K562 (cell line): ENCODE results near the gene DENND1A. TPM values are rescaled to one million over a fixed set of nuclear protein-coding genes. Genes with fewer than 3 reads are reported as not detected.

Experiments used
- AFF1 ChIP-seq, 2 experiments: fragments of 450-650 bp; IDR thresholded peaks; 2 replicates each; pipeline ENCODE4 v1.6.1; 2018; ENCODE audit warnings: mild to moderate bottlenecking in 2 of 2, low read depth in 1 of 2; ENCODE audit not compliant: partially characterized antibody in 2 of 2
- ARID3A ChIP-seq: IDR thresholded peaks from 2 replicates; pipeline ENCODE4 v1.6.1; 2012; ENCODE audit warnings: low read depth, low read length, improper control_type of control experiment, borderline replicate concordance
- HMGN3 ChIP-seq: IDR thresholded peaks from 2 replicates; pipeline ENCODE4 v1.6.1; 2011; ENCODE audit warnings: borderline replicate concordance, low read depth, mild to moderate bottlenecking, mixed read lengths, low read length; ENCODE audit not compliant: insufficient read length; ENCODE audit errors: extremely low read depth
- POLR2A ChIP-seq: fragments of 450-650 bp; conservative IDR thresholded peaks from 2 replicates; pipeline ENCODE4 v1.6.1; 2016
- RREB1 ChIP-seq: fragments of 250-450 bp; sonication (Bioruptor Pico); IDR thresholded peaks from 2 replicates; pipeline ENCODE4 v1.4.0; 2020
- TRIM24 ChIP-seq, 2 experiments: fragments of 450-650 bp; IDR thresholded peaks; 2 replicates each; pipeline ENCODE4 v1.6.1; 2016
- XRCC4 ChIP-seq: IDR thresholded peaks from one replicate; pipeline ENCODE4 v1.6.1; 2011; ENCODE audit not compliant: insufficient read depth, insufficient read length; ENCODE audit errors: extremely low read depth
- ZMIZ1 ChIP-seq, 2 experiments: fragments of 150-350 bp in 1 of 2; IDR thresholded peaks; 2 replicates each; pipeline ENCODE4 v1.6.1; 2012 to 2016; ENCODE audit warnings: low read depth in 2 of 2, low read length in 2 of 2, mild to moderate bottlenecking in 1 of 2, moderate library complexity in 1 of 2
- ZNF41 ChIP-seq: fragments of 250-450 bp; sonication (Bioruptor Pico); conservative IDR thresholded peaks from 2 replicates; pipeline ENCODE4 v1.4.0; 2020; ENCODE audit warnings: mild to moderate bottlenecking
- ZNF507 ChIP-seq: conservative IDR thresholded peaks from 2 replicates; pipeline ENCODE4 v1.6.1; 2017; ENCODE audit warnings: missing genetic modification characterization, missing compliant biosample characterization
- ZNF551 ChIP-seq: fragments of 250-450 bp; sonication (Bioruptor Pico); IDR thresholded peaks from 2 replicates; pipeline ENCODE4 v1.5.0; 2021; ENCODE audit warnings: mild to moderate bottlenecking, moderate library complexity
- polyA plus RNA-seq, 8 experiments: library from polyadenylated mRNA; depleted of rRNA in 4 of 8; stranded (reverse) in 5 of 8; unstranded in 3 of 8; fragments of >200 nt; fragmentation: Nextera tagmentation in 2 of 8; fragmentation: Illumina TruSeq in 1 of 8; extraction: Ambion mirVana in 2 of 8; extraction: Trizol in 1 of 8; gene quantifications; 2 replicates each; pipeline versions ENCODE4 v1.2.1 to v1.2.3, GENCODE V29; 2011 to 2014; ENCODE audit warnings: inconsistent platforms in 1 of 8, missing spikeins in 1 of 8
- total RNA-seq, 7 experiments: library from RNA; depleted of rRNA in 6 of 7; stranded (reverse); fragments of >200 nt in 6 of 7; fragmentation: Illumina TruSeq in 2 of 7; extraction: Trizol in 2 of 7; gene quantifications; 2 replicates each; pipeline versions ENCODE4 v1.2.1 to v1.2.3, GENCODE V29; 2011 to 2021; ENCODE audit warnings: low replicate concordance in 1 of 7

DENND1A gene
- total and polyA plus RNA-seq, 9 of the 15 experiments (the other 6 are each of a cell fraction or from before 2014, with no cell fraction given) = 7.6 to 29.5 (median 15.7) TPM

- TF ChIP-seq XRCC4 (no peak), ZNF41 (no peak), POLR2A (peak; percentile 54), HMGN3 (peak; percentile 98), AFF1 (IDR thresholded peaks at IDR 0.05; ENCODE audit: low read depth in 1 of 2, partially characterized antibody in 2 of 2) (no peak), ARID3A (no peak), ZNF551 (no peak), ZNF507 (no peak), RREB1 (CRISPR knock-in tag) (no peak), TRIM24 (IDR thresholded peaks at IDR 0.05) (no peak), ZMIZ1 (IDR thresholded peaks at IDR 0.05; ENCODE audit: low read depth in 2 of 2, low read length in 2 of 2) (no peak)
Measured at GRCh38 chr9:123360161-123361085, 569.5 kb downstream of the DENND1A start (continued).
